Vagina (tissue), 2 donors: ENCODE data around the gene SLC8A2.
A peak's percentile ranks its signal among the peaks of the same experiment; 100 is the strongest.

Experiments used
- CTCF ChIP-seq, 3 experiments: fragments of 450-650 bp in 2 of 3; fragments of 200-600 bp in 1 of 3; sonication (generic) in 1 of 3; IDR thresholded peaks; one replicate each; pipeline ENCODE4 v1.5.1; 2017 to 2019; ENCODE audit warnings: antibody characterized with exemption in 3 of 3, mild to moderate bottlenecking in 2 of 3, moderate library complexity in 2 of 3
- POLR2A ChIP-seq, 2 donors: fragments of 450-650 bp; IDR thresholded peaks; one replicate each; pipeline ENCODE4 v1.6.1; 2017; ENCODE audit warnings: antibody characterized with exemption in 2 of 2, mild to moderate bottlenecking in 2 of 2, moderate library complexity in 2 of 2

GRCh38 chr19:47483800-47484690, 12.4 kb upstream of the SLC8A2 start, which contains the start of gene KPTN:
- peak; percentile 29 to 62 (median 40) for TF ChIP-seq CTCF (IDR thresholded peaks at IDR 0.05)
- TF ChIP-seq POLR2A (IDR thresholded peaks at IDR 0.05), result no peak
